ENCODE data around the gene ASB18. TPM values are rescaled to one million over a fixed set of nuclear protein-coding genes. Genes with fewer than 3 reads are reported as not detected.

ASB18 gene
- total RNA-seq, 1 donor from 2014 or later, result not detected

- H3K36me3 ChIP-seq (ENCODE audit: control insufficient read depth, insufficient read depth, low read length), result no peaks in the 10 kb centered on the region
- no peak for DNase-seq (ENCODE audit: low read depth)
- H3K27me3 ChIP-seq (ENCODE audit: control insufficient read depth, insufficient read depth, low read length), result peaks cover 84% of the 10 kb centered on the region
- peak overlapping the region; percentile 40 for H3K4me3 ChIP-seq (ENCODE audit: low read depth, low read length)
- TF ChIP-seq CTCF (IDR thresholded peaks at IDR 0.05; ENCODE audit: insufficient read depth, low read length, poor library complexity, severe bottlenecking), result no peak
These were observed 97.4 kb downstream of the ASB18 start for GRCh38 chr2:236166796-236167296.

GRCh38 chr2:236165842-236166795 is 98.1 kb downstream of the ASB18 start:
- TF ChIP-seq CTCF (IDR thresholded peaks at IDR 0.05; ENCODE audit: insufficient read depth, low read length, poor library complexity, severe bottlenecking), result no peak
- Histone ChIP-seq H3K36me3 (ENCODE audit: control insufficient read depth, insufficient read depth, low read length) (no peaks in the 10 kb centered on the region), H3K4me3 (ENCODE audit: low read depth, low read length) (peak overlapping the region; percentile 4), H3K27me3 (ENCODE audit: control insufficient read depth, insufficient read depth, low read length) (peaks cover 83% of the 10 kb centered on the region)
- DNase-seq (ENCODE audit: low read depth), result no peak

GRCh38 chr2:236164925-236165841 is 99.0 kb downstream of the ASB18 start:
- TF ChIP-seq CTCF (IDR thresholded peaks at IDR 0.05; ENCODE audit: insufficient read depth, low read length, poor library complexity, severe bottlenecking), result no peak
- no peak for DNase-seq (ENCODE audit: low read depth)
- peaks cover 84% of the 10 kb centered on the region for H3K27me3 ChIP-seq (ENCODE audit: control insufficient read depth, insufficient read depth, low read length)
- no peak overlapping the region for H3K4me3 ChIP-seq (ENCODE audit: low read depth, low read length)
- H3K36me3 ChIP-seq (ENCODE audit: control insufficient read depth, insufficient read depth, low read length), result no peaks in the 10 kb centered on the region

GRCh38 chr2:236164201-236164924 is 99.8 kb downstream of the ASB18 start:
- DNase-seq (ENCODE audit: low read depth), result no peak
- peak overlapping the region; percentile 45 for H3K4me3 ChIP-seq (ENCODE audit: low read depth, low read length)
- H3K27me3 ChIP-seq (ENCODE audit: control insufficient read depth, insufficient read depth, low read length), result peaks cover 84% of the 10 kb centered on the region
- TF ChIP-seq CTCF (IDR thresholded peaks at IDR 0.05; ENCODE audit: insufficient read depth, low read length, poor library complexity, severe bottlenecking), result no peak
- H3K36me3 ChIP-seq (ENCODE audit: control insufficient read depth, insufficient read depth, low read length), result no peaks in the 10 kb centered on the region

GRCh38 chr2:236163471-236164200 is 100.6 kb downstream of the ASB18 start:
- H3K36me3 ChIP-seq (ENCODE audit: control insufficient read depth, insufficient read depth, low read length), result no peaks in the 10 kb centered on the region
- H3K4me3 ChIP-seq (ENCODE audit: low read depth, low read length), result peak overlapping the region; percentile 45
- no peak for DNase-seq (ENCODE audit: low read depth)
- H3K27me3 ChIP-seq (ENCODE audit: control insufficient read depth, insufficient read depth, low read length), result peaks cover 83% of the 10 kb centered on the region
- no peak for TF ChIP-seq CTCF (IDR thresholded peaks at IDR 0.05; ENCODE audit: insufficient read depth, low read length, poor library complexity, severe bottlenecking)
